ENCODE results near the gene TRPM7. TPM values are rescaled to one million over a fixed set of nuclear protein-coding genes. Genes with fewer than 3 reads are reported as not detected.

Gene TRPM7
- total and polyA plus RNA-seq, 2 of the 8 experiments (the other 6 are each of a cell fraction or from before 2014, with no cell fraction given): 7.5 to 33.2 TPM

GRCh38 chr15:50549326-50549725 is 137.3 kb downstream of the TRPM7 start:
- no peak overlapping the region for H2AFZ ChIP-seq (ENCODE audit: low read length)
- POLR2A ChIA-PET (ENCODE audit: partially characterized antibody): interaction anchor here (1.3 kb wide), 2 partner anchors 9 to 137 kb away, joined by 3 to 5 read pairs; partner anchors contain the start of gene TRPM7

More at GRCh38 chr15:50549326-50549725, 137.3 kb downstream of the TRPM7 start:
- no peak overlapping the region for H2BK15ac ChIP-seq (ENCODE audit: low read length)
- no peak overlapping the region for H3K9ac ChIP-seq (replicated peaks in 1 of 4; ENCODE audit: extremely low read depth in 1 of 4, low read depth in 3 of 4, low read length in 3 of 4)
- no peaks in the 10 kb centered on the region for H3K79me2 ChIP-seq (ENCODE audit: control insufficient read depth in 1 of 2, insufficient read depth in 2 of 2, low read length in 2 of 2)
- no peak overlapping the region for H3K14ac ChIP-seq (ENCODE audit: insufficient read length)
- no peak overlapping the region for H3K4me3 ChIP-seq (ENCODE audit: extremely low read depth in 1 of 4, insufficient read depth in 2 of 4, low read depth in 3 of 4, low read length in 4 of 4)
- no peak for FAIRE-seq
- TF ChIP-seq JUN (IDR thresholded peaks at IDR 0.05; ENCODE audit: low read depth, low read length) (no peak), SIX5 (IDR thresholded peaks at IDR 0.05; ENCODE audit: low read depth, low read length) (no peak), EP300 (IDR thresholded peaks at IDR 0.05; ENCODE audit: borderline replicate concordance in 1 of 2, low read depth in 2 of 2, low read length in 2 of 2) (no peak), KDM4A (IDR thresholded peaks at IDR 0.05; ENCODE audit: low read depth, low read length, severe bottlenecking) (no peak), FOSL1 (IDR thresholded peaks at IDR 0.05; ENCODE audit: insufficient read depth, low read depth, low read length) (no peak), CEBPB (IDR thresholded peaks at IDR 0.05; ENCODE audit: low read depth, low read length) (no peak), USF2 (IDR thresholded peaks at IDR 0.05; ENCODE audit: low read length) (no peak)
- TF ChIP-seq, protein P1, sequence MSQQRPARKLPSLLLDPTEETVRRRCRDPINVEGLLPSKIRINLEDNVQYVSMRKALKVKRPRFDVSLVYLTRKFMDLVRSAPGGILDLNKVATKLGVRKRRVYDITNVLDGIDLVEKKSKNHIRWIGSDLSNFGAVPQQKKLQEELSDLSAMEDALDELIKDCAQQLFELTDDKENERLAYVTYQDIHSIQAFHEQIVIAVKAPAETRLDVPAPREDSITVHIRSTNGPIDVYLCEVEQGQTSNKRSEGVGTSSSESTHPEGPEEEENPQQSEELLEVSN (IDR thresholded peaks at IDR 0.05): no peak
- no peaks in the 10 kb centered on the region for H3K27me3 ChIP-seq (replicated peaks in 1 of 4; ENCODE audit: control insufficient read depth in 3 of 4, extremely low read depth in 1 of 4, insufficient read depth in 3 of 4, low read length in 3 of 4)
- H2BK120ac ChIP-seq (replicated peaks; ENCODE audit: low read depth, low read length): no peak overlapping the region
- no peak overlapping the region for H3K23ac ChIP-seq (ENCODE audit: insufficient read length)
- H3K36me3 ChIP-seq (ENCODE audit: control insufficient read depth in 2 of 4, insufficient read depth in 4 of 4, low read length in 3 of 4): no peaks in the 10 kb centered on the region
- H3K9me3 ChIP-seq (ENCODE audit: insufficient read depth in 2 of 2, low read depth in 1 of 2, low read length in 1 of 2): no peaks in the 10 kb centered on the region
- H4K91ac ChIP-seq (replicated peaks; ENCODE audit: insufficient read length, low read length): no peak overlapping the region
- 92% methylated on average over 7 of the region's 7 CpGs; no CpG with 5 or more reads in 1 of the 2 experiments for WGBS, 2 experiments (ENCODE audit: extremely low coverage in 1 of 2, insufficient coverage in 1 of 2, insufficient read length in 1 of 2, insufficient replicate concordance in 2 of 2, low coverage in 1 of 2, low lambda C conversion rate in 2 of 2, missing lambda C conversion rate in 1 of 2)
- CTCF ChIA-PET (ENCODE audit: partially characterized antibody): interaction anchor here (0.6 to 1.6 kb wide), 4 partner anchors 8 to 522 kb away, joined by 3 to 7 read pairs (median 4); no protein-coding TSS in a partner anchor
- no peak overlapping the region for H3K4ac ChIP-seq (replicated peaks; ENCODE audit: insufficient read length, low read depth, low read length)
- no peak overlapping the region for H2BK20ac ChIP-seq (ENCODE audit: low read length)
- no peak overlapping the region for H2BK5ac ChIP-seq (ENCODE audit: low read depth, low read length)
- no peak overlapping the region for H3K27ac ChIP-seq (ENCODE audit: low read depth, low read length)
- no peak overlapping the region for H3K56ac ChIP-seq (replicated peaks; ENCODE audit: insufficient read length, low read depth, low read length)
- no peak for DNase-seq (ENCODE audit: low read depth in 1 of 2, low spot score in 2 of 2)
- H4K5ac ChIP-seq (ENCODE audit: insufficient read length, low read depth, low read length): no peak overlapping the region
- no peak overlapping the region for H2BK12ac ChIP-seq (ENCODE audit: low read depth, low read length)
- no peak overlapping the region for H3K18ac ChIP-seq (ENCODE audit: extremely low read depth, low read length)
- no peak overlapping the region for H2AK5ac ChIP-seq (ENCODE audit: low read depth, low read length)
- H3K4me2 ChIP-seq (ENCODE audit: insufficient read depth in 1 of 2, low read depth in 2 of 2, low read length in 2 of 2): no peak overlapping the region
- H3K23me2 ChIP-seq (ENCODE audit: low read depth, low read length): no peaks in the 10 kb centered on the region
- H3K79me1 ChIP-seq (ENCODE audit: low read depth, low read length): no peaks in the 10 kb centered on the region
- no peak overlapping the region for H4K8ac ChIP-seq (ENCODE audit: extremely low read depth, insufficient read depth, low read length)
- H4K20me1 ChIP-seq (replicated peaks in 1 of 2; ENCODE audit: control insufficient read depth in 1 of 2, insufficient read depth in 2 of 2, low read length in 2 of 2): no peaks in the 10 kb centered on the region
- no peaks in the 10 kb centered on the region; a peak in 1 of 7 replicates for H3K4me1 ChIP-seq (replicated peaks in 1 of 4; ENCODE audit: control insufficient read depth in 3 of 4, insufficient read depth in 4 of 4, low read length in 3 of 4)

Measured in H1 (cell line).